Fibroblast of the aortic adventitia (primary cell): Measurements from ENCODE around the gene CENPX. TPM values are rescaled to one million over a fixed set of nuclear protein-coding genes. Genes with fewer than 3 reads are reported as not detected.
"Not testable (repeated sequence)": the region's sequence is repeated elsewhere in the genome, so short reads cannot be mapped to it uniquely, and the experiment has no call there.

Experiments
- DNase-seq: peaks from one replicate; pipeline ENCODE4 v3.0.0-alpha.2; 2010; ENCODE audit warnings: low read depth
- H3K4me3 ChIP-seq: 2 replicates; pipeline ENCODE4 v1.5.1; 2011; ENCODE audit warnings: low read depth, mild to moderate bottlenecking, control low read depth, low read length, moderate library complexity
- CTCF ChIP-seq: IDR thresholded peaks from 2 replicates; pipeline ENCODE4 v1.5.1; 2011; ENCODE audit warnings: mild to moderate bottlenecking, low read length, control low read depth, inconsistent platforms; ENCODE audit not compliant: insufficient read depth
- total RNA-seq: library from RNA; depleted of rRNA; stranded (reverse); fragments of >200 nt; gene quantifications from 2 replicates; pipeline ENCODE4 v1.2.3, GENCODE V29; 2012; ENCODE audit warnings: low replicate concordance

Gene CENPX
- total RNA-seq, 1 donor, result 41.8 TPM

DNA sequence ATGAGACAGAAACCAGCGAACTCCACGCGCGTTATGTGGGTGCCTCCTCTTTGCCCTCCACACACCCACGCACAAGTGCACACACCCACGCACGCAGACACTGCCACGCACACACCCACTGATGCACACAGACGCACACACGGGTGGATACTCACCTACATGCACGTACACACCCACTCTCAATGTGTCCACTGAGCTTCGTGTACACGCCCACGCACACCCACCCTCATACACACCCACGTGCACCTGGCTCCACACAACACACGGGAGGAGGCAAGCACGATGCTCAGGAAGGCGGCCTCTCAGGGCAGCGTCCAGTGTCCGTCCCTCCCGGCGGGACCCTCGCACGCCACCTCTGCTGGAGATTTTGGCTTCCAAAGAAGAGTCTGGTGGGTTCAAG, 24.7 kb upstream of the CENPX start:
- no peak overlapping the region for H3K4me3 ChIP-seq
- no peak for TF ChIP-seq CTCF
- DNase-seq, result no peak

GRCh38 chr17:82046903-82047302, 24.2 kb upstream of the CENPX start:
- H3K4me3 ChIP-seq, result no peak overlapping the region
- DNase-seq, result no peak
- TF ChIP-seq CTCF, result no peak

- no peak for DNase-seq
- no peak for TF ChIP-seq CTCF
- H3K4me3 ChIP-seq, result no peak overlapping the region
Measured at GRCh38 chr17:82045936-82046484, 23.3 kb upstream of the CENPX start.

DNA sequence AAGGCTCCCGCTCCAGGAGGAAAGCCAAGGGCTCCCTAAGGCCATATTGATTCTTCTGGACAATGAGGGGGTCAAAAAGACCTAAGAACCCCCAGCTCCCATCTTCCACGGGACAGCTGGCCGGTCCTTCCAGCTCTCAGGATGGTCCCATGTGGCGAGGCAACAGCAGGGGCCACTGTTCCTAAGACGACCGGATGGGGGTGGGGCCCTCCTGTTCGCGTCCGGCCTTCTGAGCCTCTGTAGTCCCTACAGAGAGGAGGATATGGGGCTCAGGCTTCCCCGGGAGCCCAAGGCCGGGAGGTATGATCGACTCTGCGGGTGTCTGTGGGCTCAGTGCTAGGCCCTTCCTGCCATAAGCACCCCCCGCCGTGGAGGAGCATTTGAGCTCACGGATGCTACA, 20.8 kb upstream of the CENPX start:
- DNase-seq, result no peak
- no peak for TF ChIP-seq CTCF
- no peak overlapping the region for H3K4me3 ChIP-seq

GRCh38 chr17:82042649-82043048, 20.0 kb upstream of the CENPX start:
- DNase-seq, result no peak
- no peak overlapping the region for H3K4me3 ChIP-seq
- no peak for TF ChIP-seq CTCF

DNA sequence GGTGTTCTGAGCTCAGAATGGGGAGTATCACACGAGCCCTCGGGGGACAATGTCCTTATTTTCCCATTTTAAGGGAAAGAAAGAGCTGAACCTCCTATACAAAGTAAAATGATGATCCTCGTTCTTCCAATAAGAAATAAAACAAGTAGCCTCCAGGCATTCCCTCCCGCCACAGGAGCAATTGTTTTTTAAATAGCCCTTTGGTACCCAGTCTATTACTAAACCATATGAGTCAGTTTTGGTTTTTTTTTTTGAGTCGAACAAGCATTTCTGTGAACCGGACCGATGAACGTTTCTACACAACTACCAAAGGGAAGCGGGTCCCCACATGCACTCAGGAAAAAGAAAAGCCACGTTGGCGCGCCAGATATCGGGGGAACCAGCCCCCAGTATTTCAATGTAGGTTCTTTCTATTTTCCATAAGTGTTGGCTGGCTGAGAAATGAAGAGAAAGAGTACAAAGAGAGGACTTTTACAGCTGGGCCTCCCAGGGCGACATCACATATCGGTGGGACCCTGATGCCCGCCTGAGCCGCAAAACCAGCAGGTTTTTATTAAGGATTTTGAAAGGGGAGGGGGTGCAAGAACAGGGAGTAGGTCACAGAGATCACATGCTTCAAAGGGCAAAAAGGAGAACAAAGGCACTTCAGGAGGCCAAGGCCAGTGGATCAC, 18.6 kb upstream of the CENPX start:
- DNase-seq, result no peak
- no peak for TF ChIP-seq CTCF
- no peak overlapping the region for H3K4me3 ChIP-seq

DNA sequence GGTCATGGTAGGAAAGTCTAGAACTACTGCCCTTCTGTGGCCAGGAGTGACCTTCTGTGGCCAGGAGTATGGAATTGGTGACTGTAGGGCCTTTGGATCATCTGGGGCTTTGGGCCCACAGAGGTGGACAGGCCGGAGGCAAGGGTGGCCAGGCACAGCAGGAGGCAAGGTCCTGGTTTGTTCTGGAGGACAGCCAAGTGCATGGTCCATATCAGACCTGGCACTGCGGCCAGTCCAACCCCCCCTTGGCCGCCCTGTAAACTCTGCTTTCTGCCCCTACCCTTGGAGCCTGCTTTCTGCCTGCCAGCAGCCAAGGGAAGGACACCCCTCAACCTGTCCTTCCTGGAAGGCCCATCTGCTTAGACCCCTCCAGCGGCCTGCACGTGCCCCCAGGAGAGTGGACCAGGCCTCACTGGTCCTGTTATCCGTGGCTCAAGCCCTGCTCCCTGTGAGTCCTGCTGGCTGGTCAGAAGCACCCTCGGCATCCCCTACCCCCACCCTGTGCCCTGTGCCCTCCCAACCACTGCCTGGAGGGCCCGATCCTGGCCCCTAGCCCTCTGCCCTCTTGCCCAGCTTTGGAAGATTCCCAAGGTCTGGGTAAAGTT, 17.1 kb upstream of the CENPX start:
- no peak overlapping the region for H3K4me3 ChIP-seq
- TF ChIP-seq CTCF, result no peak
- no peak for DNase-seq

- not testable (repeated sequence) for DNase-seq, H3K4me3 ChIP-seq
Measured at GRCh38 chr17:82038796-82039409, 16.2 kb upstream of the CENPX start.
